A172 (cell line): ENCODE results near the gene SORBS2. TPM values are rescaled to one million over a fixed set of nuclear protein-coding genes. Genes with fewer than 3 reads are reported as not detected.
"Not testable (repeated sequence)": the region's sequence is repeated elsewhere in the genome, so short reads cannot be mapped to it uniquely, and the experiment has no call there.

Experiments
- DNase-seq: peaks from one replicate; pipeline ENCODE4 v3.0.0-alpha.2; 2015; ENCODE audit warnings: low spot score
- total RNA-seq: library from RNA; depleted of rRNA; stranded (reverse); fragments of >200 nt; shearing (Covaris generic); gene quantifications from 2 replicates; pipeline ENCODE4 v1.2.3, GENCODE V29; 2014

The SORBS2 gene
- total RNA-seq, 1 experiment from 2014 or later = 14.2 TPM

DNA sequence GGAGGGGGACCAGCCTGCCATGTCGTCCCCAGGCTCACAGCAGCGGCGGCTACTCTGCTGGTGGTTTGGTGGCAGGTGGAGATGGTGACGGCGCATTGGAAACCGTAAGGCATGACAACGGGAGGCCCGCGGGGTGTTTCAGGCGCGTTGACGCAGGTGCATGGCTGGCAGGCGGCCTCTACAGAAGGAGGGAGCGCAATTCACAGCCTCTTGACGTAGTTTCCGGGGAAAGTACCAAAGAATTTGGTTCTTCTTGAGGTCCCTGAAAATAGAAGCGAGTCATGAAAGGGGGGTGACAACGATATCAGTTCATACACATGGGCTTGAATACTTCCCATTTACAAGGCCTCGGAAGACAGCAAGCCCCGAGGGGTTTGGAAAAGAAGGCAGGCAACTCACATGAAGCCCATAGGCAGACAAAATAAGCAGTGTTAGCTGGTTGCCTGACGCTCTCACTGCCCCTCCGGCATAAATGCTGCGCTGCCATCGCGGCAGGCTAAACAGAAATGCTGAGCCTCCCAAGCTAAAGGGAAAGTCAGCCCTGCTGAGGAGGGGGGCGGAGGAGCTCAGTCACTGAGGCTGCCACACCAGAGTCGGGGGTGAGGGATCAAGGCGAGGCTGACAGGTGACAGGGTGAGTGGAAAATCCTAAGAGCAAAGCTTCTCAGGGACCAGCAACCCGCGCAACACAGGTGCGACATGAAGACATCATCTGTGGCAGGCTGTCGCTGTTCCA lies 224.4 kb downstream of the SORBS2 start:
- no peak for DNase-seq

DNA sequence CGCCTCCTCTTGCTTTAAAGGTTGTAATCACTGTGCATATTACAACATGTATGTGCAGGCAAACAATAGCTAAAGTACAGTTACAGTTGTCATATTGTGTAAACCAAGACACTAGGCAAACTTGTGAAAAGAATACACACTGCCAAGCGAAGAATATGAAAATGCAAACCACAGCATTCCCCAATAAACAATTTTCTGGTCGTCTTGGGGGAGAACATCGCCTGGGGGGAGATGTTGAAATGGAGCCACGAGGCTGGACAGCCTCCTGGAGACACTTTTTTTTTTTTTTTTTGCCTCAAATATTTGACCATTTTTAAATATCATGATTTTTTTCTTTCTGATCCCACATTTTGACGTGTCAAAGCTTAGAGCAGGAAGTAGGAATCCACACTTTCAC lies 225.0 kb downstream of the SORBS2 start:
- DNase-seq = no peak

DNA sequence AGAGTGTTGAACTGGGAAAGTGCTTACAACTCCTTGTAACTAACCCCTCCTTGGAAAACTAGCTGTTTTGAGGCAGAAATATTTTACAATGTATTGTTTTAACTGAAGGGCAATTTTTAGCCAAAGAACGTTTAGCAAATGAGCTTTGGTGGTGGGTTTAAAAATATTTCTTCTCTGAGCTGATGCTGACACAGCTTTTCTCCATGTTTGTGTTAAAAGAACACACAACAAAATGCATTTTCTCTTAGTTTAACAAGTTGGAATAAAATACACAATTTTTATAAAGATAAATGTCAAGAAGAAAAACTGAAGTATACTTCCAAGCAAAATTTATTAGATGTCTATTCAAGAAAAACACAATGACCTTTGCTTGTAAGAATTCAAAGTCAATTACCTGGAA lies 226.8 kb downstream of the SORBS2 start:
- no peak for DNase-seq

DNA sequence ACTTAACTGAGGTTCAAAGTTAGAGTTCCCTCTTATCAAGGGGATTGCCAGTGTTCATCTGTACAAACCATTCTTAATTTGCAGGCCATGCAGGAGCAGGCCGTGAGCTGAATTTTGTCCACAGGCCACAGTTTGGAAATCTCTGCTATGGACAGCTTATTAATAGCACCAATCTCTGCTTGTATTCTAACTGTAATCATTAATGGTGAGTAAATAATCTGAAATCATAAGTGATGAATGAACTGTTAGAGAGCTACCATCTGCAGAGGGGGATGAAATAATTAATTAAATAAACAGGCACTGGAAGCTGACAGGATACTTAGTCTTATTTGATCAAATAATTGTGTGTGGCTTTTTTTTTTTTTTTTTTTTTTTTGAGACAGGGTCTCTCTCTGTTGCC lies 228.2 kb downstream of the SORBS2 start:
- no peak for DNase-seq

DNA sequence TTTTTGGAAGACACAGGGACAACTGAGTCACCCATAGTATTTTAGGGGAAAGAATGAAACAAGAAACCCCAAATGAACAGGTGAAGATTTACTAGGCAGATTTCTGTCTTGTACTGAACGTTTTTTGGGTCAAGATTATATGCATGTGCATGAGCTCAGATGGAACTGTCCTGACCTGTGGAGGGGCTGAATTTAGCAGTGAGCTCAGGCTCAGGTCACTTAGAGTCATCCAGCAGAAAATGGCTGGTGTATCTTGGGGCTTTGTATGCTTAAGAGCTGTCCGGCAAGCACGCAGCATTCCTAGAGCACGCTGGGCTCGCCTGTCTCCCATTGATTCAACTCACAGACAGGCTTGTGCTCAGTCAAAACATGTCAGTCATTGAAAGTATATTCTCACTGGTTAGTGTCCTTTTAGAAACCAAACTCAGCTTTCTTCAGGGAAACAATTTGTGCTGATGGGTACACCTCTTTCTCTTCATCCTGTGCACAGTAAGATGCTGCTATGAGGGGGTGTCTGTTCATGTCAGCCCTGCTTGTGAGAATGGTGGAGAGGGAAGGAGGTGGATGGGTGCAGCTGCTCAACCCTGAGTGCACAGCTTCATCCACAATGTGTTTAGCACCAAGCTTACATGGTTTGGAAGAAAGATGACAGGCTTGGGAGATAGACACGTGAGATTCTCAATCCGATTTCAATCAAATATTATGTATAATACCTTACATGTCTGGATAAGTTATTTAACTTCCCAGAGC lies 229.2 kb downstream of the SORBS2 start:
- DNase-seq = no peak

DNA sequence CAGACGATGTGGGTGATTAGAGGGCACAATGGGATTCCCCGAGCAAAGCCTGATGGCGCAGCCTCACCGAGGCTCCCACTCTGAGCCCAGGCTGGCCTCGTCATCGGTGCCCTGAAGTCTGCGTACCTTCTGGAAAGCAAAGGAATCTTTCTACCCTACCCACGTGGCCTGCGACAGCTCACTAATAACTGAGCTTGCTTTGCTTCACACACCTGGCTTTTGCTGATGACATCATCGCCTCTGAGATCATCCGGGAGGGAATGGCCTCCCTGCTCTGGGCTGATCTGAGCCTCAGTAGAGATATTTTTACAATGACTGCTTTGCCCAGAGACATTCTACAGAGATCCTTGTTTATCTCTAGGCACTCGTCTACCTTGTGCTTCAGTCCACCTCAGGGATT lies 231.3 kb downstream of the SORBS2 start:
- DNase-seq = no peak

DNA sequence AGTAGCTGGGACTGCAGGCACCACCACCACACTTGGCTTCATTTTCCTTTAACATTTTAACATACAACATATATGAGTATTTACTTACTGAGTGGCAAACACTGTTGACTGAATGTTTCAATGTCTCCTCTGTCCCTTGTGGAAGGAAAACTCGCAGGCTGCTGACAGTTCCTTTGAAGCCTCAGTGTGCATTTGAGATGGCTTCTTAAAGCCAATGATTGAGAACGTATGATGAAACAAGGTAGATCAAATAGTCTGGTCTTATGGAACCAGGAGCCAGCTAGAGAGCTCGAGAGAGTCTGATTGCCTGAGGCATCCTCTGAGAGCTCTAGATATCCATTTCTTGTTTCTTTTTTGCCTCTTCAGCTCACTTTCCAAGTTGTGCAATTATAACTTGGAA lies 233.7 kb downstream of the SORBS2 start:
- DNase-seq = no peak

DNA sequence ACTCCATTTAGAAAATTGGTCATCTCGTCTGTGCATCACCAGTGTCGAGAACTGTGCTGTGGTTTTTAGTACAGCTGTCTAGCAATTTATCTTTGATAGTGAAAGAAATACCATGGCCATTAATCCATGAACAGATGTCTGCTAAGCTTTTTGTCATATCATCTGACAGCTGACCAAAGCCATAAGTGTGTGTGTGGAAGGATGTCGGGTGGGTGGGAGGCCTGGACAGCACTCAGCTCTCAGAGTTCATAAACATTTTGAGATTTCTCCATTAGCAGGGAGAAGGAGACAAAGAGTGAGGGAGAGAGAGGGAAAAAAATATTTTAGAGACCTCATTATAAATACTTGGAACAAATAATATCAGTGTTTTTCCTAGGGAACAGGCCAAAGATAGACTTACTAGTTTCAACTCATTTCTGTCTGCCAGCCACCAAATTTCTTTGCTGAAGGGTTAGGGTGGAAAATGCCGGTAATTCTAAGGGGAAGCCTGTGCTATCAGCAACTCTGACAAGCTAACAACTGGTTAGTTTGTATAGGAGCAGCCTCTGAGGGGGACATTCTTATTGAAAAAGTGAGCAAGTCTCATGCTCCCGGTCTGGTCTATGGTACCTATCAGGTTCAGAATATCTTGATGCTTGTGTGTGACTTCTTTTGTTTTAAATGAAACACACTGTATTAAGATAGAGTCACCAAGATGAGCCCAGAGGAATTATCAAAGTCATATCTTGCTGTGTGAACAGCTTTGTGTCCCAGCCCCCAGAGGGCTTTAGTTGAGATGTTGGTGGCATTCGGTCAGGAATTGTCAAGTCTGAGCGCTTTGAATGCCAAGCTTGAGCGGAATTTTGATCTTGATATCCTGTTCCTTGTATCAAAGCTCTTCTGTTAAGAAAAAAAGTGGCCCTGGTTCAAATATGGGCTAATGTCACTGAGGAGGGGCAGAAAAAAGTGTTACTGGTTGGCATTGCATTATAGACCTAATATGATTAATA lies 234.7 kb downstream of the SORBS2 start:
- no peak for DNase-seq

DNA sequence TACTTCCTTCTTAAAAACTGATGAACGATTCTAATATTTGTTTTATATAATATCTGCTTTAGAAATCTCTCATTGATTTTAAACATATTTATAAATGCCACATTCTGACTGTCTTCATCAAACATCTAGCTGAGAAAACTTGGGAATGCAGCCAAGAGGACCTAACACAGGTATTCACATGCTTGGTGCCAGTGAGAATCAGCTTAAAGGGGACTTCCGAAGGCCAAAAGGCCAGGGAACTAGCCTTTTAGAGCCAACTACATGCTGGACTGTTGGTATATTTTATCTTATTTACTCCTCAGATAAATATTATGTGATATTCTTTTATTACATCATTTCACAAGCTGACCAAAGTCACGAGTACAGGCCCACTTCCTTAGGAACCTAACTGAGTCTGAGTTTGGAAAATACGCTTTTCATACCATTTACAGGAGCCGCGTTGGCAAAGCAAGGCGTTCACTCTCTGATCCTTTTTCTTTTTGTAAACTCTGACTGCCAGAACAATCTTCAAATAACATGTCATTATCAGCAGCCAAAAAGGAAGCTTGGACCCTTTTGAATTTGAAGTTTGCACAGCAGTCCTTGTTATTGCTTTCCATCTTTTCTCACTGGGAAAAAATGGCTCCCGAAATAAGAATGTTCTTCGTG lies 235.6 kb downstream of the SORBS2 start:
- no peak for DNase-seq

DNA sequence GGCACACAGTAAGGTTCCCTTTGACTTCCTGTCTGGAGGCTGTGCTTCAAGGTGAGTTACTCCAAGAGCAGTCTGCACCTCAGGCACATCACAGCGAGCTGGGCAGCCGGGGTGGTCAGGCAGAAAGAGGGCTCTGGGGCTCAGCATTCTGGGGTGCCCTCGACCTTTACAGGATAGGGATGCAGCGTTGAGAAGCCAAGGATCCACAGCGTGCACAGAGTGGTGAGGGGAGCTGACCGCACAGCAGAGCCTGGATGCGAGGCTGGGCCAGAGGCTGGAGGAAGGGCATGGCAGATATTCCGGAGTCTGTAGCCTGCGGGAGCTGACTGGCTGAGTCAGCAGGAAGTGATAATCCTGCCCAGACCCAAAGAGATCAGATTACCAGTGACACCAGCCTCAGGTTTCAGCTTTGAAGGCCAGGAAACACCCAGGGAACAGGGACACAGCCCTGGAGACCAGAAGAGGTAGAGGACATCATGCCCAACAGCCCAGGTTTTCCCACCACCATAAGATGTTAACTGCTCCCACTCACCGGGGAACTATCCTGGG lies 238.3 kb downstream of the SORBS2 start:
- peak; percentile 90 for DNase-seq

DNA sequence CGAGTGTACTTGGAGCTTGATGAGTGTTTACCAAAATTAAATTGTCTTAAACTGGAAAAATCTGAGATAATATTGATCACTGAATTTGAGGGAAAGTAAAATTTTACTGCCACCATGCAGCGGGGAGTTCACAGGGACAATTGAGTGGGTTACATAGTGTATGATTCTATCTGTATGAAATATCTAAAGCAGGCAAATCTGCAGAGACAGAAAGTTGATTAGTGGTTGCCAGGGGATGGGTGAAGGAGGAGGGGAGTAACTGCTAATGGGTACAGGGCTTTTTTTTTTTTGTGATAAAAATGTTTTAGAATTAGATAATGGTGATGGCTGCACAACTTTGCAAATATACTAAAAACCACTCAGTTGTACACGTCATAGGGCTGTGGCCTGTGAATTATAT lies 241.3 kb downstream of the SORBS2 start:
- no peak for DNase-seq

DNA sequence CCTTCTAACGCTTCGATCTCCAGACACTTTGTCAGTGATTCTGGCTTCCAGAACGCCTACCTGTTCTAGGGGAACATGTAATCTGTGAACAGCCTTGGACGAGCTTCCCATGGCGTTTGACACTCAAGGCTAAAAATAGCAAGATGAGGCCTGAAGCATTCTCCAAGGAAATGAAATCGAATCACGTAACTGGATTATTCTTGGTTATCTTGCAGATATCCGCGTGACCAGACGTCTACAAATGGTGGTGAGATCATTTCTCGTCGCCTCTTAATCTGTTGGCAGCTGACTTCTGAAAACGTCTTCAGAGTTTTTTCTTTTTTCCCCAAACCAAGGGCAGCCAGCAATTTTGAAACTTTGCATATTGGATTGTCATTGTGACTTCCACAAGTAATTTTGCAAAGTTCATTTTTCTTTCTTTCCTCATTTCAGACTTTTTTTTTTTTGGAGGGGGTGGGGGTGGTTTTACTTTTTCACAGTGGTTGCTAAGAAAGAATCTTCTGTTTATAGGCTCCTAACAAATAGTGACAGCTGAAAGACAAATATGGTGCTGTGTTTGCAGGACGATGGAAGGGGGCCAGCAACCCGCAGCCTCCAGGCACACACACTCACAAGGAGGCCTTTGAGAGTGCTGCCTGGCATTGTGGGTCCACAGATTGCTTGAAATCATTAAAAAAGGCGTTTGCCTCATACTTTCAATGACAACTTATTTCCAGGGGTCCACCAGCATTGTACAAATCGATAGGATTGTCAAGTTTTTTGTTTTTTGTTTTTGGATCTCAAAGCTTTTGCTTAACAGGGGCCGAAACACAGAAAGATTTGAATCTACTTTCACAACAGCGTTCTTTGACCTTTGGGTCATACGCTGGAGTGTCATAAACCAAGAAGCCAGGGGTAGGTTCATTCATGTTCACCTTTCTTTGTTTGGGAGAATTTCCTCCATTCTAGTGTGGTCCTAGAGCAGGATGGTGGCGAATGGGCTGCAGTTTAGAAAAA lies 244.3 kb downstream of the SORBS2 start:
- DNase-seq = no peak

DNA sequence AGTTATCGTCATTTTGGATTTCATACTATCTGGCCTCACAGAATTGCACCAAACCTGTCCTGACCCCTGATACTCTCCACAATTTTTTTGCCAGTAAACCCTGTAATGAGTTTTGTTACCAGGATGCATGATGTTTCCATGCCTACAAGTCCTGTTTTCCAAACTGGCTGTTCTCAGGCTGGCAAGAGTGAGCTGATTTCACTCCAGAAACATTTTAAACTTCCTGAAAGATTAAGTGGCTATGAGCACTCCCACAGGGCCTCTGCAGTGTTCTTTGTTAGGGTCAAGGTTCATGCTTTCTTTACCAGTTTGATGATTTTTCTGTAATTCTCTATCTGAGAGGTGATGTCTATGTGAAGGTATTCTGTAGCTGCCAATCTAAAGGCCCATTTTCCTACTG lies 245.0 kb downstream of the SORBS2 start:
- DNase-seq = no peak

DNA sequence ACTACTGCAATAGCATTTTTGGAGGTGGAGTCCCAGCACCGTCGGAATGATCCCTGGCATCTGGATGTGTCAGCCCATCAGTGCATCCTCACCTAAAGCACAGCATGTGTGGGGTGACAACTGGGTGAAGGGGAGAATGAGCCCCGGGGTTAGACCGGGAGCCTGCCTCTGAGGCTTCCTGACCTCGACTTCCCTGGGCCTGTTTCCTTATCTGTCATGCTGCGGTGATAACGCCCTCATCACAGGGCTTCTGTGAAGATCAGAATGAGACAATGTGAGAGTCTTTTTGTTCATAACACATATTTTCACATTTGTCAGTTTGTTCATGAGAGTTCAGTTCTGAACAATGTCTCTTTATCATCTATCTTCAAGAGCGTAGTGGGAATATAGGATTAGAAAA lies 245.6 kb downstream of the SORBS2 start:
- DNase-seq = no peak

DNA sequence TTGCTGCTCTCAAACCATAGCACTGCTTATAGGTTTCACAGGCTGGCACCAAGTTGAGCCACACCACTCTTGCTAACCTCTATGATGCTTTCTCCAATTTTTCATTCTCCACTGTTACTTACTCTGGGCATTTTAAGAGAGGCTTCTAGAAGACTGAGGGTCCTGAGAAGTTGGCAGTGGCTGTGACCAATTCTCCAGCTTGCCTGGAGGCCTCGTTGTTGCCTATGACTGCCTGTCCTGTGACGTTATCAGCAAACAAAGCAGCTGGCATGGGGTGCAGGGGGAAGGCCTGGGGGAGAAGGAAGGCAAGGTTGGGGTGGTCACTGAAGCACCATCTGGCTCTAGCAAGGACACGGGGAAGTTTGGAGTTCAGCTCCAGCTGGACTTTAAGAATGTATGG lies 246.3 kb downstream of the SORBS2 start:
- DNase-seq = no peak

DNA sequence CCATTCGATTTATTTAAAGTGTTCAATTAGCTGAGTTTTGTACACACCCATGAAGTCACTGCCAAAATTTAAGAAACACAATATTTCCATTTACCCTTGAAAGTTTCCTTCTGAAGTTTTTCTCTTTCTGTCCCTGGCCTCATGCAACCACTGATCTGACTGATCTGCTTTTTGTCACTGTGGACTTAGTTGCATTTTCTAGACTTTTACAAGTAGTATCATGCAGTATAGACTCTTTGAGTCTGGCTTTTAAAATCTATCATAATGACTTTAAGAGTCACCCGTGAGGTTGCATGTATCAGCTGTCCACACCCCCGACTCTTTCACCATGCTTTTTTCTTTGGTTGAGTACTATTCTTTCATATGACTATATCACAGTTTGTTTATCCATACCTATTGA lies 247.6 kb downstream of the SORBS2 start:
- DNase-seq = no peak

DNA sequence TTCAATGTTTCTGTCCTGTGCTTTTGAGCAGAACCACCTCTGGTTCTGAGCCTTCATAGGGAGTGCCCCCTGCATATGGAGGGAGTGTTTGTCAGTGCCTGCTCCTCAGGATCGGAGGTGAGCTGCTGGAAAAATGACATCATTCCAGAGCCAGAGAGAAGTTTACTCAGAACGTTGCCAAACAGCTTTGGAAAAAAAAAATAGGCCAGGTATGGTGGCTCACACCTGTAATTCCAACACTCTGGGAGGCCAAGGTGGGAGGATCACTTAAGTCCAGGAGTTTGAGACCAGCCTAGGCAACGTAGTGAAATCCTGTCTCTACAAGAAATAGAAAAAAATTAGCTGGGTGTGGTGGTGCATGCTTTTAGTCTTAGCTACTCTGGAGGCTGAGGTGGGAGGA lies 249.5 kb downstream of the SORBS2 start:
- DNase-seq = no peak

DNA sequence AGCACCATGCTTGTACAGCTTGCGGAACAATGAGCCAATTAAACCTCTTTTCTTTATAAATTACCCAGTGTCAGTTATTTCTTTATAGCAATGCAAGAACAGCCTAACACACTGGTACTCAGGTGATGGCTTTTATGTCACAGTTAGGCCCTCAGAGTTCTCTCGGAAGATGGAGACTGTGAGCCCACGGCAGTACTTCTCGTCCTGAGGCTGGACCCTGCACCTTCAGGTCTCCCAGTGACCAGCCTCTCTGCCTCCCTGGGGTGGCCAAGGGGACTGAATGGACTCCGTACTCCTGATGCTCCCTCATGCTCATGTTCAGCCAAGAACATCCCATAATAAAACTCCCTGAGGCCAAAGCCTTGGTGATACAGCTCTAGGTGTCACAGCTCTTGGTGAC lies 251.7 kb downstream of the SORBS2 start:
- DNase-seq = no peak

DNA sequence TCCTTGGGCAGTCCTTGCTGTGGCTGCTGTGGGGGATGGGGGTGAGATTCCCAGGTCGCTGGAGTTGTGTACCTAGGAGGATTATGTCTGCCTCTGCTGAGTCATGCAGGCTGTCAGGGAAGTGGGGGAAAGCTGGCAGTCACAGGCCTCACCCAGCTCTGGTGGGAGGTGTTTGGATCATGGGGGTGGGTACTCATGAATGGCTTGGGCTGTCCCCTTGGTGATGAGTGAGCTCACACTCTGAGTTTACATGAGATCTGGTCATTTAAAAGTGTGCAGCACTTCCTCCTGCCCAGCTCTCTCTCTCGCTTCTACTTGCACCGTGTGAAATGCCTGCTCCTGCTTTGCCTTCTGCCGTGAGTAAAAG lies 252.1 kb downstream of the SORBS2 start:
- peak; percentile 82 for DNase-seq

DNA sequence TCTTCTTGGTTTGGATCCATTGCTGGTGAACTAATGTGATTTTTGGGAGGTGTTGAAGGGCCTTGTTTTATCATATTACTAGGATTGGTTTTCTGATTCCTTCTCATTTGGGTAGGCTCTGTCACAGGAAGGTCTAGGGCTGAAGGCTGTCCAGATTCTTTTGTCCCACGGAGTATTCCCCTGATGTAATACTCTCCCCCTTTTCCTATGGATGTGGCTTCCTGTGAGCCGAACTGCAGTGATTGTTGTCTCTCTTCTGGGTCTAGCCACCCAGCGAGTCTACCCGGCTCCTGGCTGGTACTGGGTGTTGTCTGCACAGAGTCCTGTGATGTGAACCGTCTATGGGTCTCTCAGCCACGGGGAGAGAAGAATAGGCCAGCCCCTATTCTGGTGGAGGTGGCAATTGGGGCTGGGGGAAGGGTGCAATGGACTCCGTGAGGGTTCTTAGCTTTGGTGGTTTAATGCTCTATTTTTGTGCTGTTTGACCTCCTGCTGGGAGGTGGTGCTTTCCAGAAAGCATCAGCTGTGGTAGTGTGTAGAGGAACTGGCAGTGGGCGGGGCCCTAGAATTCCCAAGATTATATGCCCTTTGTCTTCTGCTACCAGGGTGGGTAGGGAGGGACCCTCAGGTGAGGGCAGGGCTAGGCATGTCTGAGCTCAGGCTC lies 252.6 kb downstream of the SORBS2 start:
- DNase-seq = not testable (repeated sequence)
